ENCODE data around the gene DVL2.

Gene DVL2

GRCh38 chr17:7237266-7237760, 3.0 kb upstream of the DVL2 start:
- FAIRE-seq = no peak

GRCh38 chr17:7236808-7237207, 2.5 kb upstream of the DVL2 start:
- FAIRE-seq = no peak

- no peak for FAIRE-seq
These were observed 1.7 kb upstream of the DVL2 start for GRCh38 chr17:7235693-7236665.

- no peak for FAIRE-seq
These were observed 625 bp downstream of the DVL2 start for GRCh38 chr17:7233701-7234082.

- no peak for FAIRE-seq
These were observed 2.2 kb downstream of the DVL2 start for GRCh38 chr17:7232114-7232513.

GRCh38 chr17:7229504-7229903, 4.8 kb downstream of the DVL2 start:
- no peak for FAIRE-seq

- FAIRE-seq = no peak
These were observed 5.4 kb downstream of the DVL2 start for GRCh38 chr17:7228920-7229319.

- FAIRE-seq = no peak
These were observed 7.3 kb downstream of the DVL2 start for GRCh38 chr17:7226721-7227710.

GRCh38 chr17:7225711-7226331, 8.5 kb downstream of the DVL2 start:
- FAIRE-seq = no peak

GRCh38 chr17:7224661-7225111, 9.6 kb downstream of the DVL2 start:
- FAIRE-seq = no peak

GRCh38 chr17:7224110-7224509, 10.2 kb downstream of the DVL2 start:
- no peak for FAIRE-seq

GRCh38 chr17:7223375-7223774, 10.9 kb downstream of the DVL2 start:
- no peak for FAIRE-seq

GRCh38 chr17:7222972-7223292, 11.4 kb downstream of the DVL2 start:
- FAIRE-seq = no peak

- FAIRE-seq = no peak
These were observed 12.0 kb downstream of the DVL2 start for GRCh38 chr17:7222093-7222971.

GRCh38 chr17:7221278-7222092, 12.8 kb downstream of the DVL2 start:
- no peak for FAIRE-seq

- FAIRE-seq = no peak
These were observed 13.6 kb downstream of the DVL2 start for GRCh38 chr17:7220593-7221277.

- no peak for FAIRE-seq
These were observed 14.3 kb downstream of the DVL2 start, which contains the start of the genes ACADVL and DLG4 for GRCh38 chr17:7219812-7220592. TSS of gene ACADVL (plus strand) at chr17:7219938. CDS start at chr17:7219985, 47 bp downstream. TSS of gene DLG4 (minus strand) at chr17:7219836.

GRCh38 chr17:7219229-7219811, 15.0 kb downstream of the DVL2 start:
- no peak for FAIRE-seq

- FAIRE-seq = no peak
These were observed 15.6 kb downstream of the DVL2 start for GRCh38 chr17:7218758-7219157.

Data from A204.1 (cell line).